Measurements from ENCODE around the gene CLEC20A.
A peak's percentile ranks its signal among the peaks of the same experiment; 100 is the strongest.

Gene CLEC20A

DNA sequence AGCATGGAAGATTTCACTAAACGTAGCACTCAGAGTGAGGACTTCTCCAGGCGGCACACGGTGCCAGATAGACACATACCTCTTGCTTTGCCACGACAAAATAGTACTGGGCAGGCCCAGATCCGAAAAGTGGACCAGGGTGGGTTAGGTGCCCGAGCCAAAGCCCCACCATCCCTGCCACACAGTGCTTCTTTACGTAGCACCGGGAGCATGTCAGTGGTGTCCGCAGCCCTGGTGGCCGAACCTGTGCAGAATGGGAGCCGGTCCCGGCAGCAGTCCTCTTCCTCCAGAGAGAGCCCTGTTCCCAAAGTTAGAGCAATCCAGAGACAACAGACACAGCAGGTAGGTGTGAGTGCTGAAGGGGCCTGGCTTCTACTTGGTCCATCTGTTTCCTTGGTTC, 38.6 kb downstream of the CLEC20A start:
- in situ Hi-C loops (cut with HindIII; ENCODE audit: low sequenced_read_pairs), result no loop called here
- H3K4me3 ChIP-seq (ENCODE audit: low read depth, low read length), result no peak overlapping the region
- no peak for DNase-seq (ENCODE audit: low read depth, low spot score)
- TF ChIP-seq, protein P1, sequence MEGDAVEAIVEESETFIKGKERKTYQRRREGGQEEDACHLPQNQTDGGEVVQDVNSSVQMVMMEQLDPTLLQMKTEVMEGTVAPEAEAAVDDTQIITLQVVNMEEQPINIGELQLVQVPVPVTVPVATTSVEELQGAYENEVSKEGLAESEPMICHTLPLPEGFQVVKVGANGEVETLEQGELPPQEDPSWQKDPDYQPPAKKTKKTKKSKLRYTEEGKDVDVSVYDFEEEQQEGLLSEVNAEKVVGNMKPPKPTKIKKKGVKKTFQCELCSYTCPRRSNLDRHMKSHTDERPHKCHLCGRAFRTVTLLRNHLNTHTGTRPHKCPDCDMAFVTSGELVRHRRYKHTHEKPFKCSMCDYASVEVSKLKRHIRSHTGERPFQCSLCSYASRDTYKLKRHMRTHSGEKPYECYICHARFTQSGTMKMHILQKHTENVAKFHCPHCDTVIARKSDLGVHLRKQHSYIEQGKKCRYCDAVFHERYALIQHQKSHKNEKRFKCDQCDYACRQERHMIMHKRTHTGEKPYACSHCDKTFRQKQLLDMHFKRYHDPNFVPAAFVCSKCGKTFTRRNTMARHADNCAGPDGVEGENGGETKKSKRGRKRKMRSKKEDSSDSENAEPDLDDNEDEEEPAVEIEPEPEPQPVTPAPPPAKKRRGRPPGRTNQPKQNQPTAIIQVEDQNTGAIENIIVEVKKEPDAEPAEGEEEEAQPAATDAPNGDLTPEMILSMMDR (IDR thresholded peaks at IDR 0.05; ENCODE audit: low read depth, low read length), result no peak

DNA sequence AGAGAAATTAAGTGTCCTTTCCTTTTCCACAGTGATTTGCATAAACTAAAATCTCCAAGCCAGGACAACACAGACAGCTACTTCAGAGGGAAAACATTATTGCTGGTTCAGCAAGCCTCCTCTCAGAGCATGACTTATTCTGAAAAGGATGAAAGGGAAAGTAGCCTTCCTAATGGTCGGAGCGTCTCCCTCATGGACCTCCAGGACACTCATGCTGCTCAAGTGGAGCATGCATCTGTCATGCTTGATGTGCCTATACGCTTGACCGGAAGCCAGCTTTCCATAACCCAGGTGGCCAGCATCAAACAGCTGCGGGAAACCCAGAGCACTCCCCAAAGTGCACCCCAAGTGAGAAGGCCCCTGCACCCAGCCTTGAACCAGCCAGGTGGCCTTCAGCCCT, 39.1 kb downstream of the CLEC20A start:
- no peak overlapping the region for H3K4me3 ChIP-seq (ENCODE audit: low read depth, low read length)
- in situ Hi-C loops (cut with HindIII; ENCODE audit: low sequenced_read_pairs), result no loop called here
- DNase-seq (ENCODE audit: low read depth, low spot score), result no peak
- TF ChIP-seq, protein P1 (IDR thresholded peaks at IDR 0.05; ENCODE audit: low read depth, low read length), result no peak

DNA sequence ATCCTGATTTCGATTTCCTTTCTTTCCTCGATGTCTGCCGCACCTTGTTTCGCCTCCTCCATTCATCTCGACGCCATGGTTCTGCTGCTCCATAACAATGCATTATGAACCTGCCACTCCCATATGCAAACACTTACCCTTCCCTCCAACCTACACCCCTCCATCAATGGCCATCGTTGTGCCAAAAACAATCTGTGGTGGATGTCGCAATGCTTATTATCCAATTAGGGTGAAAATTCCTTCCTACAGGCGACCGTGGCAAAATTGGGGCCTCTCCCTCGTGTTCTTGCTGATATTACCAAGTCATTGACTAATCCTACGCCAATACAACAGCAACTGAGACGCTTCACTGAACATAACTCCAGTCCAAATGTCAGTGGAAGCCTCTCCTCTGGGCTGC, 40.3 kb downstream of the CLEC20A start:
- in situ Hi-C loops (cut with HindIII; ENCODE audit: low sequenced_read_pairs), result no loop called here
- TF ChIP-seq, protein P1 (IDR thresholded peaks at IDR 0.05; ENCODE audit: low read depth, low read length), result no peak
- no peak for DNase-seq (ENCODE audit: low read depth, low spot score)
- no peak overlapping the region for H3K4me3 ChIP-seq (ENCODE audit: low read depth, low read length)

DNA sequence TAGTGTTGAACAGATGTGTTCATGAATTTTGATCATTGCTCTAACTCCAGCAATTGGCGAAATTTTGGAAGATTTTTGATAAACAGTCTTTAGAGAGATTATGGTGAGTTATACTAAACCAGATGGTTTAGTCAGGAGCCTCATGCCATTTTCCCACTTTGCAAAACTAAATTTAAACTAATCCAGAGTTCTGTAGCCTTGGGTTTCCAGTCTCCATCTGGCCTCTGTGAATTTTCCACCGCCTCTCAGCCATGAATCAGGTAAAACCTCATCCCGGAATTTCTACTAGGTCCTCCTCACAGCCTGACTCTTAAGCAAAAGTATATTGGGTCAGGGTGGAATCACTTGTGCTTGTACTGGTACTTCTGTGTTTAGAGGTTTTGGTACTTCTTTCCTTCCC, 44.8 kb downstream of the CLEC20A start:
- TF ChIP-seq, protein P1 (IDR thresholded peaks at IDR 0.05; ENCODE audit: low read depth, low read length), result no peak
- in situ Hi-C loops (cut with HindIII; ENCODE audit: low sequenced_read_pairs), result no loop called here
- no peak overlapping the region for H3K4me3 ChIP-seq (ENCODE audit: low read depth, low read length)
- no peak for DNase-seq (ENCODE audit: low read depth, low spot score)

DNA sequence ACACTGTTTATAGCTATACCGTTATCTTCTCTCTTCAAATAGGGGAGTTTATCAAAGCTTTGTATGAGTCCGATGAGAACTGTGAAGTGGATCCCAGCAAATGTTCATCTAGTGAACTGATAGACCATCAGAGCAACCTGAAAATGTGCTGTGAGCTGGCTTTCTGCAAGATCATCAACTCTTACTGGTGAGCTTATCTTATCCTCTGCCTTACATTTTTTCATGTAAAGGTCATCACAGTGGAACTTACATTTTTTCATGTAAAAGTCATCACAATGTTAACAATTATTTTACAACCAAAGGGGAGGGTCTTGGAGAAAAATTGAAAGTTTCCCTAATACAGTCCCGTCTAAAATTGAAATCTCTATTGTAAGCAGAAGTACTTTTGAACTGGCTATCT, 45.2 kb downstream of the CLEC20A start:
- in situ Hi-C loops (cut with HindIII; ENCODE audit: low sequenced_read_pairs), result no loop called here
- TF ChIP-seq, protein P1 (IDR thresholded peaks at IDR 0.05; ENCODE audit: low read depth, low read length), result no peak
- H3K4me3 ChIP-seq (ENCODE audit: low read depth, low read length), result no peak overlapping the region
- DNase-seq (ENCODE audit: low read depth, low spot score), result peak; percentile 28

DNA sequence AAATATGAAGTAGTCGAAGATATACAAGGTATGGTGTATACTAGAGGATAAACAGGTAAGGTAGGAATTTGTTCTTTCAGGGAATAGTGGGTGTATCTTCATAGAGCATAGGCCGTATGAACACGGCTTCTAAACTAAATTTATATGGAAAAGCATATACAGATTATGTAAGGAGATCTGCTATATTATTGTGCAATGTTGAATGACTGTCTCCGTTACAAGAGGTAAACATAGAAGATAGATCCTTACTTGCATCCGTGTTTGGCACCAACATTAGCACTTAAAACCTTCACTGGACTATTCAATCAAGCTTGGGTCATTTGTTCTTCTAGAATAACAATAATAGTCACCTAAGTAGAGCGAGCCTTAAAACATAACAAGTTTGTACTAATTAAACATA, 45.9 kb downstream of the CLEC20A start:
- TF ChIP-seq, protein P1 (IDR thresholded peaks at IDR 0.05; ENCODE audit: low read depth, low read length), result no peak
- DNase-seq (ENCODE audit: low read depth, low spot score), result no peak
- no peak overlapping the region for H3K4me3 ChIP-seq (ENCODE audit: low read depth, low read length)
- in situ Hi-C loops (cut with HindIII; ENCODE audit: low sequenced_read_pairs), result no loop called here

DNA sequence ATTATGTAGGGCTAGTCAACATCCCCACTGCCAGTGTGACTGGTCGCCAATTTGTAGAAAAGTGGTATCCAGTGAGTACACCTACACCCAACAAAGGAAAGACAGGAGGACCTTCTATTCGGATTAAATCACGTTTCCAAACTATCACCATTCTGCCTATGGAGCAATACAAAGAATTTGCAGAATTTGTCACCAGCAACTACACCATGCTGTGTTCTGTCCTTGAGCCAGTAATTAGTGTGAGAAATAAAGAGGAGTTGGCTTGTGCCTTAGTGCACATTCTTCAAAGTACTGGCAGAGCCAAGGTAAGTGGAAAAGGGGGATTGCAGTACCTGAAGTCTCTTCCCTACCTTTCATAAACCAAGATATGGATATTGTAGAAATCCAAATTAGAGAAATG, 53.8 kb downstream of the CLEC20A start:
- in situ Hi-C loops (cut with HindIII; ENCODE audit: low sequenced_read_pairs), result no loop called here
- TF ChIP-seq, protein P1 (IDR thresholded peaks at IDR 0.05; ENCODE audit: low read depth, low read length), result no peak
- H3K4me3 ChIP-seq (ENCODE audit: low read depth, low read length), result no peak overlapping the region
- no peak for DNase-seq (ENCODE audit: low read depth, low spot score)

Data from astrocyte of the spinal cord (primary cell).